ENCODE results near the gene ZNF358.

The ZNF358 gene

DNA sequence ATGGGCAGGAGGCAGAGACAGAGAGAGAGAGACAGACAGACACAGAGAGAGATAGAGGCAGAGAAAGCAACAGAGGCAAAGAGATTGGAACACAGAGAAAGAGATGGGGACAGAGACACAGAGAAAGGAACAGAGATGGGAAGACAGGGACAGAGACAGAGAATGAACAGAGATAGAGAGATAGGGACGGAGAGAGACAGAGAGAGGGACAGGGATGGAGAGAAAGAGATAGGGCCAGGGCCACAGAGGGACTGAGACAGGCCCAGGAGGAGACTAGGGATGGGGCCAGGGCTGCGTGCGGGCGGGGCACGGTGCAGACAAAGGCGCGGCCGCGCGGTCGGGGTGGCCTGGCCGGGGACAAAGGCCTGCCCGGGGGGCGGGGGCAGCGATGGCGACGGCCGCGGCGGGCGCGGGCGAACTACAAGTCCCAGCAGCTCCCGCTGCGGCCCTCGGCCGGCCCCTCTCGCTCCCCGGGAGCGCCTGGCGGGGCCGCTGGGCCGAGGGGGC lies at the start of gene ZNF358:
TSS of gene ZNF358 (plus strand) at position 459 of the 507 bp plus-strand sequence. CDS start 3,140 bp downstream, outside the sequence.
- TF ChIP-seq, protein P1, sequence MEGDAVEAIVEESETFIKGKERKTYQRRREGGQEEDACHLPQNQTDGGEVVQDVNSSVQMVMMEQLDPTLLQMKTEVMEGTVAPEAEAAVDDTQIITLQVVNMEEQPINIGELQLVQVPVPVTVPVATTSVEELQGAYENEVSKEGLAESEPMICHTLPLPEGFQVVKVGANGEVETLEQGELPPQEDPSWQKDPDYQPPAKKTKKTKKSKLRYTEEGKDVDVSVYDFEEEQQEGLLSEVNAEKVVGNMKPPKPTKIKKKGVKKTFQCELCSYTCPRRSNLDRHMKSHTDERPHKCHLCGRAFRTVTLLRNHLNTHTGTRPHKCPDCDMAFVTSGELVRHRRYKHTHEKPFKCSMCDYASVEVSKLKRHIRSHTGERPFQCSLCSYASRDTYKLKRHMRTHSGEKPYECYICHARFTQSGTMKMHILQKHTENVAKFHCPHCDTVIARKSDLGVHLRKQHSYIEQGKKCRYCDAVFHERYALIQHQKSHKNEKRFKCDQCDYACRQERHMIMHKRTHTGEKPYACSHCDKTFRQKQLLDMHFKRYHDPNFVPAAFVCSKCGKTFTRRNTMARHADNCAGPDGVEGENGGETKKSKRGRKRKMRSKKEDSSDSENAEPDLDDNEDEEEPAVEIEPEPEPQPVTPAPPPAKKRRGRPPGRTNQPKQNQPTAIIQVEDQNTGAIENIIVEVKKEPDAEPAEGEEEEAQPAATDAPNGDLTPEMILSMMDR (IDR thresholded peaks at IDR 0.05; ENCODE audit: insufficient read depth, missing control alignments) = no peak
- peak; percentile 85 for DNase-seq (ENCODE audit: insufficient read length, low spot score)
- FAIRE-seq = no peak

DNA sequence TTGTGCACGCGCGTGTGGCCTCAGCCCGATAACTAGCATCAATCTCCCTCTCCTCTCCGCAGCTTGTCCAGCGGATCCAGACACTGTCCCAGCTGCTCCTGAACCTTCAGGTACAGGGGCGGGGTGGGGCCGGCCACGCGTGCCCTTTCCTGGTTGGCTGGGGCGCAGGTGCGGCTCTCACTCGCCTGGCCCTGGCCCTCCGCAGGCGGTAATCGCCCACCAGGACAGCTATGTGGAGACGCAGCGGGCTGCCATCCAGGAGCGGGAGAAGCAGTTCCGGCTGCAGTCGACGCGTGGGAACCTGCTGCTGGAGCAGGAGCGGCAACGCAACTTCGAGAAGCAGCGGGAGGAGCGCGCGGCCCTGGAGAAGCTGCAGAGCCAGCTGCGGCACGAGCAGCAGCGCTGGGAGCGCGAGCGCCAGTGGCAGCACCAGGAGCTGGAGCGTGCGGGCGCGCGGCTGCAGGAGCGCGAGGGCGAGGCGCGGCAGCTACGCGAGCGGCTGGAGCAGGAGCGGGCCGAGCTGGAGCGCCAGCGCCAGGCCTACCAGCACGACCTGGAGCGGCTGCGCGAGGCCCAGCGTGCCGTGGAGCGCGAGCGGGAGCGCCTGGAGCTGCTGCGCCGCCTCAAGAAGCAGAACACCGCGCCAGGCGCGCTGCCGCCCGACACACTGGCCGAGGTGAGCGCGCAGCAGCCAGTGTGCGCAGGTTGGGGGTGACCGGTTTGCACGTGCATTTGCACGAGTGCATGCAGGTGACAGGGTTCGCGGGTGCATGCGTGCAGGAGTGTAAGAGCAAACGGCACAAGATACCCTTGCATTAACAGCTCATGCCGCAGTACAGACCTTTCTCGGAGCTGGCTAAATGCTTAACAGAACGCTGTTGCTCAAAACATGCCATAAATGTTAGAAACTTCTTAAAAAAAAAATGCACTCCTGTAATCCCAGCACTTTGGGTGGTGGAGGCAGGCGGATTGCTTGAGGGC lies 48.6 kb upstream of the ZNF358 start:
- TF ChIP-seq, protein P1 (IDR thresholded peaks at IDR 0.05; ENCODE audit: insufficient read depth, missing control alignments) = no peak
- FAIRE-seq (no peak), DNase-seq (ENCODE audit: insufficient read length, low spot score) (no peak)

DNA sequence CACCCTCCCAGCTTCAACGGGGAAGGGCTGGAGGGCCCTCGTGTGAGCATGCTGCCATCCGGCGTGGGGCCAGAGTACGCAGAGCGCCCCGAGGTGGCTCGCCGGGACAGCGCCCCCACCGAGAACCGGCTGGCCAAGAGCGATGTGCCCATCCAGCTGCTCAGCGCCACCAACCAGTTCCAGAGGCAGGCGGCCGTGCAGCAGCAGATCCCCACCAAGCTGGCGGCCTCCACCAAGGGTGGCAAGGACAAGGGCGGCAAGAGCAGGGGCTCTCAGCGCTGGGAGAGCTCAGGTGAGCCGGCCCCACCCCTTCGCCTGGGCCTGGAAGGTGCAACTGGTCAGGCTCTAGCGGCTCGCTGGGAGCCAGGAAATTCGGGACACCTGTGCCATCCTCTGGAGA lies 47.1 kb upstream of the ZNF358 start:
- FAIRE-seq = no peak
- TF ChIP-seq, protein P1 (IDR thresholded peaks at IDR 0.05; ENCODE audit: insufficient read depth, missing control alignments) = no peak
- DNase-seq (ENCODE audit: insufficient read length, low spot score) = no peak

DNA sequence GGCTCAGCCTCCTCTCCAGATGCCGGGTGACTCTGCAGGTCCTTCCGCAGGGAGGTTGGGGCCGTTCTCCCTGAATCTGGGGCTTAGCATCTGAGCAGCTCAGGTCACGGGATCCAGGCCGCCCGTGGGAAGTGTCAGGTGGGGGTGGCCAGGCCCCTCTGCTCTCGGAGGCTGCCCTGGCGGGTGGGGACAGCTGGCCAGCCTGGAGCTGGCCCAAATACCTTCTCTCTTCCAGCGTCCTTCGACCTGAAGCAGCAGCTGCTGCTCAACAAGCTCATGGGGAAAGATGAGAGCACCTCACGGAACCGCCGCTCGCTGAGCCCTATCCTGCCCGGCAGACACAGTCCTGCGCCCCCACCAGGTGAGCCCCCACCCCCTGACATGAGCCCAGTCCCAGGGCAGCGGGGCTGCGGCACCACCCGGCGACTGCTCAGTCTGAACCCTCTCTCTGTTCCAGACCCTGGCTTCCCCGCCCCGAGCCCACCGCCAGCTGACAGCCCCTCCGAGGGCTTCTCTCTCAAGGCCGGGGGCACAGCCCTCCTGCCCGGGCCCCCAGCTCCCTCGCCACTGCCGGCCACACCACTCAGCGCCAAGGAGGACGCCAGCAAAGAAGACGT lies 46.1 kb upstream of the ZNF358 start:
- TF ChIP-seq, protein P1 (IDR thresholded peaks at IDR 0.05; ENCODE audit: insufficient read depth, missing control alignments) = no peak
- FAIRE-seq (no peak), DNase-seq (ENCODE audit: insufficient read length, low spot score) (no peak)

DNA sequence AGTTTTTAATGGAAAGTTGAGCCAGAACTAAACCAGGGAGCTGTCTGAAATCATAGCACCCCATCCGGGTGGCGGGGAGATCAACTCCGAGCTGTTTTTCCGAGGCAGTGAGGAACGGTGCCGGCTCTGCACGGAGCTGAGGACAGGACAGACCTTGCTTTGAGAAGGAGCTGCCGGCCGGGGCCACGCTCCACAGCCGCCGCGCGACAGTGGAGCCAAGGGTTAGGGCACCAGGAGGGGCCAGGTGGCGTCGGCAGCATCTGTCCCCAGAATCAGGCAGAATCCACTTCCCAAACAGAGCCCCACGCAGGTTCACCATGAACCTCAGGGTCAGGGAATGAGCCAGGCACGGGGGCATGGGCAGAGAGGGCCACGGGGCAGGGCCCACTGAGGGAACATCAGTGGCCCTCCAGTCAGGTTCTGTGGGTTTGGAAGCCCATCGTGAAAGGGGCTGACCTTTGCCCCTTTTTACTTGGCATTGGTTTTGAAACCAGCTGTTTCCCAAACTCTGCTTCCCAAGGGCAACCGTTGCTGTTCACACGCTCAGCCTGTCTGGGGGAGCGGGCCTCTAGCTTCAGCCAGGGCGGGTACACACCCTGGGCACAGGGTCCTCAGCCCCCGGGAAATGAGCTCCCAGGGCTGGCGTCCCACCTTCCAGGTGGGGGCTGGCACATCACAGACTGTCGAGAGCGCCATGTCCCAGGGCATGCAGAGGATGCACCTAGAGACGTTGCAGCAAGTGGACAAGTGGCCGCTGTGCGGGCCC lies 45.2 kb upstream of the ZNF358 start:
- DNase-seq (ENCODE audit: insufficient read length, low spot score) (no peak), FAIRE-seq (no peak)
- TF ChIP-seq, protein P1 (IDR thresholded peaks at IDR 0.05; ENCODE audit: insufficient read depth, missing control alignments) = no peak

DNA sequence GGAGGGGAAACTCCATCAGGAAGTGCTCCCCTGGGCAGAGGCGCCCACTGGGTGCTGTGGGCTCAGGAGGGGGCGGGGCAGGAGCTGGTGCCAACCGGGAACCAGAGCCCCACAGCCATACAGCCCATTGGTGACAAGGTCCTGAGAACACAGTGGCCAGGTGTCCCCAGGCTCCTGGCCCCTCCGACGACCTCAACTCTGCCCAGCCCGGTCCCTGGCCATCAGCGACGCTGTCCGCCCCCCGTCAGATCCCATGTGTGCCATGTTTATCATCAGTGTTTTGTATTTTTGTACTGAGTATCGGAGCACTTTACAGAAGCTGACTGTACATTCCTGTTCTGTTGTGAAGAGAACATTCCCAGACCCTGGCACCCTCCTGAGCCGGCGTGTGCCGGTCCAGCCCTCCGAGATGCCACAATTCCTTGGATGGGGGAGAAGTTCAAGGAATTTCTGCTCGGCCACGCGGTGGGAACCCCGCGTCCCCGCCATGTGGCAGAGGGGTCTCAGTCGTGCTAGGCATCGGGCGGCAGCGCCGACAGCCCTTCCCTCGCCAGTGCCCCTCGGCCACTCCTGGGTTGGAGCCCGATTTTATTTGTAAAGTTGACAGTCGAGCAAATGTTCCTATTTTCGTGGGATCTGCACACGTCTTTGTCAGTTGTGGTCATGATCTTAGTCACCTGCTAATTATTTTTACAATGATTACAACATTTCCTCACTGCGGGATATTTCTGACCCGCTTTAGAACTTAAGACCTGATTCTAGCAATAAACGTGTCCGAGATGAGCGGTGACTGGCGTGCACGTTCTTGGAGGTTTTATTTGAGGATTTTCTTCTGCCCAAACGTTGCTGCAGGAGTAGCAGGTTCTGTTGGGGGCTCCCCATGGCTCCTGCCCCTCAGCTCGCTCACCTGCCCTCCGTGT lies 43.9 kb upstream of the ZNF358 start:
- TF ChIP-seq, protein P1 (IDR thresholded peaks at IDR 0.05; ENCODE audit: insufficient read depth, missing control alignments) = no peak
- DNase-seq (ENCODE audit: insufficient read length, low spot score) (no peak), FAIRE-seq (no peak)

All from D721Med (cell line).